ENCODE measurements around the gene RUSF1.
"Not testable (repeated sequence)": the region's sequence is repeated elsewhere in the genome, so short reads cannot be mapped to it uniquely, and the experiment has no call there.

RUSF1 gene

DNA sequence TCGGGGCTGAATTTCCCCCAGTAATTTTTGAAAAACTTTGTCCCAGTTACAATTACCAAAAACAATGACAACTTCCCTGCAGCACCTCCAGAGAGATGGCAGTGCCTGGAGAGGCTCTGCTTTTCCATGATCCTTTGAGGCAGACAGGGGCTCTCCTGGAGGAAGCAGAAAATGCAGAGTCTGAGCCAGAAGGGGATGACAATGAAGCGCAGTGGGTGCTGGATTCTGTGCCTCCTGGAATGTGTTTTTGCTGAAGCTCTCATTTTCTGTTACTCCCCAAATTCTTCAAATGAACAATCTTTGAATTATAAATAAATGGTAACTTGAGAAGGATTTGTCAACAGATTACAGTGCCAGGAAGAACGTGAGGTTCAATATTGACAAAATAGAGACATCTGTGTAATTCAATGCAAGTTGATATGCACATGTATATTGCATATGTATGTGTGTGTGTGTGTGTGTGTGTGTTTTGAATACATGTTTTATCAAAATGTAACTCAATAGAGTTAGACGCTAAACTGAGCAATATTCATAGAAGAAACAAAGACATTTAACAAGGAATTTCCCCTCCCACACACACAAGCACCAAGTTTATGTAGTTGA, 9.7 kb upstream of the RUSF1 start:
- no peak for DNase-seq (ENCODE audit: low spot score)

GRCh38 chr16:31513884-31514283, 5.7 kb upstream of the RUSF1 start:
- DNase-seq (ENCODE audit: low spot score): no peak

DNA sequence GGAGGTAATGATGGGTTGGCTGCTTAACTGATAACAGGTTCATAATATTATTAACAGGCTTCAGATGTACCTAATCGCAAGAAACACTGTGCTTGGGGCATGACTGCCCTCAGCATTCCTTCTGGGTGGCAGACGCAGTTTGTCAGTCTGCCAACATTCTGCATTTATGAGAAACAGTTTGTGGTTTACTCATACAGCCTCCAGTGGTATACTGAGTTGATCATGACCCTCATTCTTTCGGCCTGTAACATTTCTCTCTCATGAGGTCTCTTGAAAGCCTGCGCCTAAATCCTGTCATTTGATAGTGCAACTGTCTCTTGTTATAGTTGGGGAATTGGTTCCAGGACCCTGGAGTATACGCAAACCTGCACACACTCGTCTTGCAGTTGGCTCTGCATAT, 4.9 kb upstream of the RUSF1 start:
- DNase-seq (ENCODE audit: low spot score): no peak

DNA sequence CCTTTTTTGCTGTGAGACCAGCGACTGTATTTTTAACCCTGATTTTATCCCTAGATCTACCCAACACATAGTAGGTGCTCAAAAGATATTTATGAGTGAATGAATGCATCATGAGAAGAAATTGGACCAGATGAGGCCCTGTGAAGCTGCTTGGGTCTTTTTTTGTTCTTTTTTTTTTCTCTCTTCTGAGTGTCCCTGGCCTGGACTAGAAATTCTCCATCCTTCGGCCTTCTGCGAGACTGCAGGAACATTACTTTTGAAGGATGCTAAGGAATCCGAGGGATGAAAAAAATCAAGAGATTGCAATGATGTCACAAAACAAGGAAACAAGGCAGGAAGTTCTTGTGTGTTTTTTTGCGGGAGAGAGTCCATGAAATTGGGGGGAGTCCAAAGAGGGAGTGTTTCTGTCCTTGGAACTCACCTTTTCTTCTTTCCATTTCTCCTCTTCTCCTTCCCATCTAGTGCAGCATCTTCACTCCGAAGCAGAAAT, 560 bp upstream of the RUSF1 start:
- DNase-seq (ENCODE audit: low spot score): no peak

- no peak for DNase-seq (ENCODE audit: low spot score)
Observed at GRCh38 chr16:31507617-31507928, 618 bp downstream of the RUSF1 start.

DNA sequence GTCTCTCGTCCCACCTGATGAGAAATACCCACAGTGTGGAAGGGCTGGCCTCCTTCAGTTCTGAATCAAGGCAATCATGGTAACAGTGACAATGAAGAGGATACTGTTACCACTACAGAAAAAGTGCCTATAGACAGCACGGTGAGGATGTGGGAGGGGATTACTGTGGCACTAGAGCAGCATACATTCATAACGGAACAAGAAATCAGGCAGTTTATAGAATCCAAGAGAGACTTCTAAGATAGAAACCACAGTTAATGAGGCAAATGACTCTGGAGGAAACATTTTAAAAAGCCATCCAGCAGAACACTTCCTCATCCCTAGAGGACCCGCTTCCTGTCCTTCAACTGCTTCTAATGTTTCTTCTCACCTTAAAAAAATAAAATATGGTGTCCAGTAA, 2.7 kb downstream of the RUSF1 start:
- no peak for DNase-seq (ENCODE audit: low spot score)

DNA sequence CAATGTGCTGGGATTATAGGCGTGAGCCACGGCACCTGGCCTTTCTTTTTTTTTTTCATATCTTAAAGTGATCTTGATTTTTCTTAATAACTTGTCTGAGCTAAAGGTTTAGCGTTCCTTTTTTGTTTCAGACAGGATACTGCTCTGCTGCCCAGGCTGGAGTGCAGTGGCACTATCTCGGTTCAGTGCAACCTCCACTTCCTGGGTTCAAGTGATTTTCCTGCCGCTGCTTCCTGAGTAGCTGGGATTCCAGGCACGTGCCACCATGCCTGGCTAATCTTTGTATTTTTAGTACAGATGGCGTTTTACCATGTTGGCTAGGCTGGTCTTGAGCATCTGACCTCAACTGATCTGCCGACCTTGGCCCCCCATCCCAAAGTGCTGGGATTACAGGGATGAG, 4.0 kb downstream of the RUSF1 start:
- DNase-seq (ENCODE audit: low spot score): no peak

DNA sequence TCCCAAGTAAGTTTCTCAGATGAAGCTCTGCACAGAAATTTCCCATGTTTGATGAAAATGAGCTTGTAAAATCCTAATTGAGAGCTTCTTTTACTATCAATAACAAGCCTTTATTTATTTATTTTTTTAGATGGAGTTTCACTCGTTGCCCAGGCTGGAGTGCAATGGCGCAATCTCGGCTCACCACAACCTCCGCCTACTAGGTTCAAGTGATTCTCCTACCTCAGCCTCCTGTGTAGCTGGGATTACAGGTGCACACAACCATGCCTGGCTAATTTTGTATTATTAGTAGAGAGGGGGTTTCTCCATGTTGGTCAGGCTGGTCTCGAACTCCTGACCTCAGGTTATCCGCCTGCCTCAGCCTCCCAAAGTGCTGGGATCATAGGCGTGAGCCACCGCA, 4.6 kb downstream of the RUSF1 start:
- DNase-seq (ENCODE audit: low spot score): not testable (repeated sequence)

- DNase-seq (ENCODE audit: low spot score): no peak
Observed at GRCh38 chr16:31502981-31503380, 5.2 kb downstream of the RUSF1 start.

GRCh38 chr16:31501966-31502348, 6.2 kb downstream of the RUSF1 start:
- DNase-seq (ENCODE audit: low spot score): no peak

DNA sequence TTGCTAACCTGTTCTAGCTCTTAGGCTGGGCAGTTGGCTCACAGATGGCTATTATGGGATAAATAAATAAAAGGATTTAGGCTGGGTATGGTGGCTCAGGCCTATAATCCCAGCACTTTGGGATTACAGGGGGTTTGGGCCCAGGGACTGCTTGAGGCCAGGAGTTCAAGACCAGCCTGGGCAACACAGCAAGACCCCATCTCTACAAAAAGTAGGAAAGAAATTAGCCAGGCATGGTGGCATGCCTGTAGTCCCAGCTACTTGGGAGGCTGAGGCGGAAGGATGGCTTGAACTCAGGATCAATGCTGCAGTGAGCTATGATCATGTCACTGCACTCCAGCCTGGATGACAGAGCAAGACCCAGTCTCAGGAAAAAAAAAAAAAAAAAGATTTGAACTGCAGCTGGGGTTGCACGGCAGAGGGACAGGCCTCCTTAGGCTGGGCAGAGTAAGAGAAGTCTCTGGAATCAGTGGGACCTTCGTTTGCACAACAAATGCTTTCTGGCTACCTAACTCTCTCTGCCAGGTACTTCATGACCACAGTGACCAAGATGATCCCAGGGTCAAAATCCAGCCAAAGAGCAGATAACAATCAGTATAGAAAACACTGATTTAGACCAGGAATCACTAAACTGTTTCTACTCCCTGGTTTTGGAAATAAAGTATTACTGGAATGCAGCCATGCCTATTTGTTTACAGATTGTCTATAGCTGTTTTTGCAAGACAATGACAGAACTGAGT, 6.8 kb downstream of the RUSF1 start:
- DNase-seq (ENCODE audit: low spot score): no peak

- no peak for DNase-seq (ENCODE audit: low spot score)
Observed at GRCh38 chr16:31499928-31500327, 8.3 kb downstream of the RUSF1 start.

GRCh38 chr16:31498493-31498892, 9.7 kb downstream of the RUSF1 start:
- DNase-seq (ENCODE audit: low spot score): no peak

GRCh38 chr16:31496670-31497069, 11.5 kb downstream of the RUSF1 start:
- DNase-seq (ENCODE audit: low spot score): no peak

GRCh38 chr16:31493506-31494125, 14.6 kb downstream of the RUSF1 start:
- no peak for DNase-seq (ENCODE audit: low spot score)

- DNase-seq (ENCODE audit: low spot score): no peak
Observed at GRCh38 chr16:31491778-31492418, 16.3 kb downstream of the RUSF1 start.

GRCh38 chr16:31489616-31490584, 18.3 kb downstream of the RUSF1 start:
- DNase-seq (ENCODE audit: low spot score): no peak

DNA sequence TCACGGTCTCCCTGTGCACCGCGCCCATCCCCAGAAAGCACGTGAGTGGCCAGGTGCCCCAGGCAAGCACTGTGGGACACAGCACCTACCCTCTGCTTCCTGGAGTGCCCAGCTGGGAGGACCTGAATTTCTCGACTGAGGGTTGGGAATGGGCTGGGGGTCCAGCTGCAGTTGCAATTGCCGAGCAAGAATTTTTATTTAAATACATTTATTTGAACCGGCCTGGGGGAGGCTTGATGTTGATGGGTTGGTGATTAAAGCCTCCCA, 19.0 kb downstream of the RUSF1 start:
- DNase-seq (ENCODE audit: low spot score): no peak

GRCh38 chr16:31488468-31489297, 19.5 kb downstream of the RUSF1 start:
- no peak for DNase-seq (ENCODE audit: low spot score)

DNA sequence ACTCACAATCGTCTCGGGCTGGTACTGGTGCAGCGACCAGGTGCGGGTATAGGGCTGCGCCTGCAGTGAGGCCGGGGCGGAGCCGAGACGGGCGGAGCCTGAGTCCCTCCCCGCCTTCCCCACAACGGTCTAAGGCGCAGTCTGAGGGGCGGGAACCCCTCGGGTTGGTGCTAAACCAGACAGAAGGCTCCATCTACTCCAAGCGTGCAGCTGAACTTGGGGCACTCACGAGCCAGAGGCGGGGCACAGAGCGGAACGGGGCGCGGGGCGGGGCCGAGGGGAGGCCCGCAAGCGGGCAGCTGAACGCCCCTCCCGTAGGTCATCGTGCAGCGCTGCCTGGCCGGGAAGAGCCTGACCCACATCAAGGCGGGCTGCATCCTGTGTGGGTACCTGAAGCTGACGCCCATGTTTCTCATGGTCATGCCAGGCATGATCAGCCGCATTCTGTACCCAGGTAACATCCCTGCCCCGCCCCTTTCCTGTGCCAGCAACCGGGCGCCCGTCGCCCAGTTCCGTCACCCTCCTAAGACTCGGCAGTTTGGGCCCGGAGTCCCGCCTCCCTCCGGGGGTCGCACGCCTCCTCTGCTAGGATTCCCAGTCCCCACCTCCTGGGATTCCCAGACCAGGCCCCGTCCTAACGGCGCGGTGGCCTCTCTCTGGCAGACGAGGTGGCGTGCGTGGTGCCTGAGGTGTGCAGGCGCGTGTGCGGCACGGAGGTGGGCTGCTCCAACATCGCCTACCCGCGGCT, 20.3 kb downstream of the RUSF1 start:
- DNase-seq (ENCODE audit: low spot score): peak; percentile 76

All from CD4-positive, alpha-beta T cell treated with Interleukin-6 at 100 ng/mL for 8 hours (primary cell).